Mesenchymal stem cell (in vitro differentiated cells and primary cell): Measurements from ENCODE around the gene NAA60.
"Not testable (repeated sequence)": the region's sequence is repeated elsewhere in the genome, so short reads cannot be mapped to it uniquely, and the experiment has no call there.

Experiments used
- DNase-seq: peaks from one replicate; pipeline ENCODE4 v3.0.0-alpha.2; 2013
- H2AFZ ChIP-seq: one replicate; pipeline ENCODE4 v1.6.1; 2013; ENCODE audit warnings: low read depth, mild to moderate bottlenecking, control low read depth, inconsistent platforms, low read length, moderate library complexity
- H2AK5ac ChIP-seq: 2 replicates; pipeline ENCODE4 v1.6.1; 2013; ENCODE audit warnings: low read length, moderate library complexity, mild to moderate bottlenecking, inconsistent platforms; ENCODE audit not compliant: severe bottlenecking
- H2BK120ac ChIP-seq: one replicate; pipeline ENCODE4 v1.6.1; 2013; ENCODE audit warnings: low read depth, mild to moderate bottlenecking, inconsistent platforms, low read length, moderate library complexity
- H2BK12ac ChIP-seq, 2 experiments: one replicate each; pipeline ENCODE4 v1.6.1; 2013; ENCODE audit warnings: inconsistent platforms in 2 of 2, low read length in 2 of 2, mild to moderate bottlenecking in 2 of 2, moderate library complexity in 2 of 2, control low read depth in 1 of 2
- H2BK15ac ChIP-seq: one replicate; pipeline ENCODE4 v1.6.1; 2013; ENCODE audit warnings: mild to moderate bottlenecking, low read depth, inconsistent platforms; ENCODE audit not compliant: poor library complexity, severe bottlenecking
- H2BK5ac ChIP-seq: 2 replicates; pipeline ENCODE4 v1.6.1; 2013; ENCODE audit warnings: low read depth, mild to moderate bottlenecking, low read length, control low read depth, inconsistent platforms; ENCODE audit not compliant: poor library complexity, severe bottlenecking
- H3K14ac ChIP-seq, 2 experiments: one replicate each; pipeline ENCODE4 v1.6.1; 2013; ENCODE audit warnings: inconsistent platforms in 2 of 2, low read length in 2 of 2, control low read depth in 1 of 2, mild to moderate bottlenecking in 1 of 2, moderate library complexity in 1 of 2
- H3K18ac ChIP-seq, 2 experiments: one replicate each; pipeline ENCODE4 v1.6.1; 2013; ENCODE audit warnings: inconsistent platforms in 2 of 2, low read length in 2 of 2, control low read depth in 1 of 2, low read depth in 1 of 2, mild to moderate bottlenecking in 1 of 2
- H3K23ac ChIP-seq, 2 experiments: one replicate each; pipeline ENCODE4 v1.6.1; 2013; ENCODE audit warnings: inconsistent platforms in 2 of 2, low read length in 2 of 2, mild to moderate bottlenecking in 2 of 2, moderate library complexity in 2 of 2, control low read depth in 1 of 2
- H3K27ac ChIP-seq: 2 replicates; pipeline ENCODE4 v1.5.1; 2013; ENCODE audit warnings: mild to moderate bottlenecking, moderate library complexity, low read length, control low read depth, inconsistent platforms; ENCODE audit not compliant: poor library complexity, severe bottlenecking
- H3K27me3 ChIP-seq, 2 experiments: 2 replicates each; pipeline versions ENCODE4 v1.6.1 to v1.7.0; 2013; ENCODE audit warnings: low read length in 2 of 2, mild to moderate bottlenecking in 2 of 2, moderate library complexity in 2 of 2, control low read depth in 1 of 2, inconsistent platforms in 1 of 2; ENCODE audit not compliant: control insufficient read depth in 1 of 2, insufficient read depth in 1 of 2
- H3K36me3 ChIP-seq, 2 experiments: 2 replicates each; pipeline versions ENCODE4 v1.6.1 to v1.7.0; 2013; ENCODE audit warnings: low read length in 2 of 2, control low read depth in 1 of 2, inconsistent platforms in 1 of 2, low read depth in 1 of 2, mild to moderate bottlenecking in 1 of 2; ENCODE audit not compliant: insufficient read depth in 2 of 2, control insufficient read depth in 1 of 2
- H3K4ac ChIP-seq, 2 experiments: one replicate each; pipeline ENCODE4 v1.6.1; 2013; ENCODE audit warnings: inconsistent platforms in 2 of 2, low read length in 2 of 2, mild to moderate bottlenecking in 2 of 2, moderate library complexity in 2 of 2, control low read depth in 1 of 2, low read depth in 1 of 2
- H3K4me1 ChIP-seq: 2 replicates; pipeline ENCODE4 v1.6.1; 2013; ENCODE audit warnings: low read depth, low read length, control low read depth; ENCODE audit not compliant: control insufficient read depth, insufficient read depth
- H3K4me2 ChIP-seq: 2 replicates; pipeline ENCODE4 v1.6.1; 2013; ENCODE audit warnings: low read length, mild to moderate bottlenecking, inconsistent platforms; ENCODE audit not compliant: poor library complexity, severe bottlenecking
- H3K4me3 ChIP-seq, 2 experiments: 2 replicates each; pipeline versions ENCODE4 v1.5.1 to v1.7.0; 2013; ENCODE audit warnings: low read length in 2 of 2, mild to moderate bottlenecking in 2 of 2, control low read depth in 1 of 2, low read depth in 1 of 2; ENCODE audit not compliant: insufficient read depth in 1 of 2
- H3K79me1 ChIP-seq: replicated peaks from 2 replicates; pipeline ENCODE4 v1.6.1; 2013; ENCODE audit warnings: mild to moderate bottlenecking, control low read depth, low read length, inconsistent platforms; ENCODE audit not compliant: poor library complexity, severe bottlenecking
- H3K9ac ChIP-seq: 2 replicates; pipeline ENCODE4 v1.7.0; 2013; ENCODE audit warnings: mild to moderate bottlenecking, low read length, moderate library complexity
- H3K9me3 ChIP-seq: 2 replicates; pipeline ENCODE4 v1.7.0; 2013; ENCODE audit warnings: mild to moderate bottlenecking, low read length; ENCODE audit not compliant: control insufficient read depth
- H4K8ac ChIP-seq: one replicate; pipeline ENCODE4 v1.6.1; 2013; ENCODE audit warnings: inconsistent platforms, mild to moderate bottlenecking, low read length, moderate library complexity
- H4K91ac ChIP-seq: one replicate; pipeline ENCODE4 v1.6.1; 2013; ENCODE audit warnings: mild to moderate bottlenecking, low read length, inconsistent platforms
- WGBS: methylation state at CpG from one replicate; pipeline ENCODE4 v1.1.7; 2013; ENCODE audit warnings: mixed read lengths; 5-methylcytosine and 5-hydroxymethylcytosine counted together

NAA60 gene

DNA sequence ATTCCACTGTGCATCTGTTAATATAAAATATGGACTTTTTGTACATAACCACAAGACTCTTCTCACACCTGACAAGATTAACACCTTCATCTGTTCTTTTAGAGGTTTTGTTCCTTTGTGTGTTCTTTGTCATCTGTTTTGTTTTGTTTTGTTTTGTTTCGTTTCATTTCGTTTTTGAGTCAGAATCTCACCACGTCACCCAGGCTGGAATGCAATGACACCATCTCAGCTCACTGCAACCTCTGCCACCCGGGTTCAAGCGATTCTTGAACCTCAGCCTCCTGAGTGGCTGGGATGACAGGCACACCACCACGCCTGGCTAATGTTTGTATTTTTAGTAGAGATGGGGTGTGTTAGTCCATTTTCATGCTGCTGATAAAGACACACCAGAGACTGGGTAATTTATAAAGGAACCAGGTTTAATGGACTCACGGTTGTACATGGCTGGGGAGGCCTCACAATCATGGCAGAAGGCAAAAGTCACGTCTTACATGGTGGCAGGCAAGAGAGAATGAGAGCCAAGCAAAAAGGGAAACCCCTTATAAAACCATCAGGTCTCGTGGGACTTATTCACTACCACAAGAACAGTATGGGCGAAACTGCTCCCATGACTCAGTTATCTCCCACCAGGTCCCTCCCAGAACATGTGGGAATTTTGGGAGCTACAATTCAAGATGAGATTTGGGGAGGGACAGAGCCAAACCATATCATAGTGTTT lies 29.6 kb downstream of the NAA60 start:
- H4K8ac ChIP-seq, result no peak overlapping the region
- peaks cover 21% of the 10 kb centered on the region for H3K4me1 ChIP-seq
- no peak overlapping the region for H2BK15ac ChIP-seq
- peaks cover 2% of the 10 kb centered on the region for H3K79me1 ChIP-seq
- H3K4ac ChIP-seq, result no peak overlapping the region
- H3K18ac ChIP-seq, result no peak overlapping the region
- no peak overlapping the region for H2BK5ac ChIP-seq
- no peak overlapping the region for H2BK12ac ChIP-seq
- peaks cover 6 to 49% of the 10 kb centered on the region in 2 experiments for H3K36me3 ChIP-seq
- H3K4me3 ChIP-seq, result no peak overlapping the region
- H3K9ac ChIP-seq, result peak overlapping the region; percentile 38
- H2BK120ac ChIP-seq, result no peak overlapping the region
- no peak overlapping the region for H3K4me2 ChIP-seq
- no peak overlapping the region for H3K27ac ChIP-seq
- H3K14ac ChIP-seq, result no peak overlapping the region
- H3K9me3 ChIP-seq, result no peaks in the 10 kb centered on the region
- no peak overlapping the region for H4K91ac ChIP-seq
- no peak overlapping the region for H2AFZ ChIP-seq
- WGBS, result 93% methylated on average over 10 of the region's 10 CpGs
- peak; percentile 21 for DNase-seq
- H2AK5ac ChIP-seq, result no peak overlapping the region
- no peaks in the 10 kb centered on the region for H3K27me3 ChIP-seq
- H3K23ac ChIP-seq, result no peak overlapping the region

DNA sequence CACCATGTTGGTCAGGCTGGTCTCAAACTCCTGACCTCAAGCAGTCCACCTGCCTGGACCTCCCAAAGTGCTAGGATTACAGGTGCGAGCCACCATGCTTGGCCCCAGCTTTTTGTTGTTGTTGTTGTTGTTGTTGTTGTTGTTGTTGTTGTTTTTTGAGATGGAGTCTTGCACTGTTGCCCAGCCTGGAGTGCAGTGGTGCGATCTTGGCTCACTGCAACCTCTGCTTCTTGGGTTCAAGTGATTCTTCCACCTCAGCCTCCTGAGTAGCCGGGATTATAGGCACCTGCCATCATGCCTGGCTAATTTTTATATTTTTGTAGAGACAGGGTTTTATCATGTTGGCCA lies 30.1 kb downstream of the NAA60 start:
- Histone ChIP-seq H3K4me1 (peaks cover 22% of the 10 kb centered on the region), H3K36me3 (peaks cover 11 to 51% of the 10 kb centered on the region in 2 experiments)
- not testable (repeated sequence) for H3K27ac ChIP-seq, H3K14ac ChIP-seq, H3K9me3 ChIP-seq, H3K18ac ChIP-seq, H3K4me2 ChIP-seq, H3K4me3 ChIP-seq, H3K27me3 ChIP-seq, H3K79me1 ChIP-seq, H2BK15ac ChIP-seq, H2BK120ac ChIP-seq, H2AK5ac ChIP-seq, H4K8ac ChIP-seq, H2AFZ ChIP-seq, H3K23ac ChIP-seq, DNase-seq, H3K4ac ChIP-seq, H3K9ac ChIP-seq, H2BK12ac ChIP-seq, H4K91ac ChIP-seq, H2BK5ac ChIP-seq
- 94% methylated on average over 3 of the region's 3 CpGs for WGBS

DNA sequence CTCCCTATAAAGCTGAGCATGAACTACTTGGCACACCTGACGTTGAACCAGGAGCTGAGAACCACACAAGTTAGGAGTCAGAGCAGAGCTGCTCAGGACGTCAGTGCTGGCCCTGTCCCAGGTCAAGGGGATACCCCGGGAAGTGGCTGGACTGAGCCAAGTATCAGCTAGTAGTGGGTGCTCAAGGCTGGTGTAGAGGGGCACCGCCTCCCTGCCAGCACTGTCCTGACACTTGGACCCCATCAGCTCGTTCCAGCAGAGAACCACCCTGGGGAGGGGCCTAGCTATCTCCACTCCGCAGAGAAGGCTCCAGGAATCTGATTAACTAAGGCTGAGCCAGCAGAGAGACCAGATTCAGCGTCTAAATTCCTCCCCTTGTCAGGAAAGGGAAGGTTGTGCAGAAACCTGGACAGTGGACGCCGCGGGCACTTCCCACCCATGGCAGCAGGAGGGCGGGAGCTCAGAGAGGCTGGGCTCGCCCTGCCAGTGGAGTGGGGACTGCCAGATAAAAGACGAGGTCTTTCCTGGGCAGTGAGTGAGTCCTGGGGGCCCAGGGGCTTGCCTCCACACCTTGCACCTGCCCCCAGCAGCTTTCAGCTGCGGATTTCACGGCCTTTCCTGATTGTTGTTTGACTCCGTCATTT lies 30.8 kb downstream of the NAA60 start:
- Histone ChIP-seq H3K4ac (no peak overlapping the region), H3K9ac (no peak overlapping the region), H3K27ac (no peak overlapping the region), H2BK15ac (no peak overlapping the region), H2BK12ac (no peak overlapping the region), H3K27me3 (no peaks in the 10 kb centered on the region), H2AFZ (no peak overlapping the region), H2AK5ac (no peak overlapping the region), H2BK5ac (no peak overlapping the region), H4K91ac (no peak overlapping the region), H3K18ac (no peak overlapping the region), H3K4me2 (no peak overlapping the region), H3K9me3 (no peaks in the 10 kb centered on the region), H3K79me1 (peaks cover 9% of the 10 kb centered on the region), H4K8ac (no peak overlapping the region), H3K36me3 (peaks cover 15 to 50% of the 10 kb centered on the region in 2 experiments), H3K4me1 (peaks cover 22% of the 10 kb centered on the region), H2BK120ac (no peak overlapping the region), H3K23ac (no peak overlapping the region), H3K4me3 (no peak overlapping the region), H3K14ac (no peak overlapping the region)
- no peak for DNase-seq
- WGBS, result 93% methylated on average over 14 of the region's 16 CpGs

DNA sequence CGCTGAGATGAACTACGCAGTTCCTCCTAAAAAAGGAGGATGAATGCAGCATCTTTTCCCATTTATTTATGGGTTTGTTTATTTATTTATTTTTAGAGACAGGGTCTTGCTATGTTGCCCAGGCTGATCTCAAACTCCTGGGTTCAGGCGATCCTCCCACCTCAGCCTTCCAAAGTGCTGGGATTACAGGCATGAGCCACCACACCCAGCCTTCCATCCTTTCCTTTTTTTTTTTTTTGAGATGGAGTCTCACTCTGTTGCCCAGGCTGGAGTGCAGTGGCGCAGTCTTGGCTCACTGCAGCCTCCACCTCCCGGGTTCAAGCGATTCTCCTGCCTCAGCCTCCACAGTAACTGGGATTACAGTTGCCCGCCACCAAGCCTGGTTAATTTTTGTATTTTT lies 31.4 kb downstream of the NAA60 start:
- H3K9me3 ChIP-seq, H3K4me2 ChIP-seq, H3K18ac ChIP-seq, H2BK12ac ChIP-seq, H3K27me3 ChIP-seq, H4K91ac ChIP-seq, H2AFZ ChIP-seq, H2BK120ac ChIP-seq, H3K9ac ChIP-seq, H2BK15ac ChIP-seq, H3K14ac ChIP-seq, H3K4ac ChIP-seq, H4K8ac ChIP-seq, H3K27ac ChIP-seq, H2AK5ac ChIP-seq, H3K4me3 ChIP-seq, H3K23ac ChIP-seq, DNase-seq, H2BK5ac ChIP-seq: not testable (repeated sequence)
- H3K79me1 ChIP-seq, result peaks cover 12% of the 10 kb centered on the region
- WGBS, result 100% methylated on average over 4 of the region's 7 CpGs
- peaks cover 19% of the 10 kb centered on the region for H3K4me1 ChIP-seq
- peaks cover 22 to 50% of the 10 kb centered on the region in 2 experiments for H3K36me3 ChIP-seq
